ENCODE measurements around the gene VPREB3.

Gene VPREB3, protein sequence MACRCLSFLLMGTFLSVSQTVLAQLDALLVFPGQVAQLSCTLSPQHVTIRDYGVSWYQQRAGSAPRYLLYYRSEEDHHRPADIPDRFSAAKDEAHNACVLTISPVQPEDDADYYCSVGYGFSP

DNA sequence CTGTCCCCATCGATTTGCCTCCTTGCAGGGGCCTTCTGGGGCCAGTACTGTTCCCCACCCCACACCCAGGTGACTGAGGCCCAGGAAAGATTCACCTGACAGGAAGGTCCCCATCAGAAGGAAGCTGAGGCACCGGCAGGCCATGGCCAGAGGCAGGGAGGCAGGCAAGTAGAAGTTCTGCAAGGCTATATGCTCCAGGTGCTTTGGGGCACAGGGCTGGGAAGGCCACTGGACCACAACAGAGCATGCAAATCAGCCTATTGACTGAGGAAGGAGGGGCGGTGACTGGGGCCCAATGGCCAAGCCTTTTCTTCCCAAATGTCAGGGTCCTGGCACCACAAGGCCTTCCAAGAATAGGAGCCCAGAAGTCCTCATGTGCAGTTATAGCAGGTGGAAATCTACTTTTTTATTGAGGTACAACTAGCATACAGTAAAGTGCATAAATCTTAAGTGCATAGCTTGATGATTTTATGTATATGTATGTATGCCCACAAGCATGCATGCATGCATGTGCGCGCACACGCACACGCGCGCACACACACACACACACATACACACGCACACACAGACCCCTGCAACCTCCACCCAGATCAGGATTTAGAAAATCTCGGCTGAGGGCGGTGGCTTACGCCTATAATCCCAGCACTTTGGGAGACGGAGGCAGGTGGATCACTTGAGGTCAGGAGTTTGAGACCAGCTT is at the start of gene VPREB3:
Gene VPREB3 (minus strand): TSS at position 206 of the 700 bp plus-strand sequence. CDS start 62 bp downstream, at position 144.
- DNase-seq (ENCODE audit: low read depth, low spot score): no peak

DNA sequence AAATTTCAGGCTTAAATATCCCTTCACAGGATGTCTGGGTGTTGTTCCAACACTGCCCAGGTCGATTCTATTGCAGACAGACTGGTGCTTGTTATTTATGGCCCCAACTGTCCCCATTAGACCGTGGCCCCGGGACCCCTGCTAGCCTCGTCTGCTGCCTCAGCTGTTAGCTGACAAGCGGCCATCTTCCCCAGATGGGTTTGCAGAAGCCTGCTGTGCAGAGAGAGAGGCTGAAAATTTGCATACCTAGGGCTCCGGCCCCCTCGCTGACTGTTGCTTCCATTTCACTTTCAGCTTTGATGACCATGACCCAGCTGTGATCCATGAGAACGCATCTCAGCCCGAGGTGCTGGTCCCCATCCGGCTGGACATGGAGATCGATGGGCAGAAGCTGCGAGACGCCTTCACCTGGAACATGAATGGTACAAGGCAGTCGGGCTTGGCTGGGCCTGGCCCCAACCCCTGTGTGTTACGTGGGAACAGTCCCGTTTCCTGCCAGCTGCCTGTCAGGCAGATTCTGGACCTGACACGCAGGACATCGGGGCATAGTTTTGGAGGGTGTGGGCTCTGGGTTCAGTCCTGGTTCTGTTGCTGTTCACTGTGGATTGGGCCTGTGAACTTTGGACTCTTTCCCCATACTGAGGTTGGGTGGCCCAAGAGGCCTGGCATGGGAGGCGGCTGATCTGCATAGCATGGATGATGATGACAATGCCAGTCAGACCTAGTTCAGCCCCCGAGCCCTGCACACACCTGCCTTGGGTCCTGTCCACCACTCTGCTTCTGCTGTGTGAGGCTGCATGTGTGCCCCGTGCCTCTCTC is 49.0 kb upstream of the VPREB3 start:
- no peak for DNase-seq (ENCODE audit: low read depth, low spot score)

- no peak for DNase-seq (ENCODE audit: low read depth, low spot score)
Measured at GRCh38 chr22:23801886-23802377, 47.7 kb upstream of the VPREB3 start.

GRCh38 chr22:23801238-23801821 is 47.1 kb upstream of the VPREB3 start:
- DNase-seq (ENCODE audit: low read depth, low spot score): no peak

DNA sequence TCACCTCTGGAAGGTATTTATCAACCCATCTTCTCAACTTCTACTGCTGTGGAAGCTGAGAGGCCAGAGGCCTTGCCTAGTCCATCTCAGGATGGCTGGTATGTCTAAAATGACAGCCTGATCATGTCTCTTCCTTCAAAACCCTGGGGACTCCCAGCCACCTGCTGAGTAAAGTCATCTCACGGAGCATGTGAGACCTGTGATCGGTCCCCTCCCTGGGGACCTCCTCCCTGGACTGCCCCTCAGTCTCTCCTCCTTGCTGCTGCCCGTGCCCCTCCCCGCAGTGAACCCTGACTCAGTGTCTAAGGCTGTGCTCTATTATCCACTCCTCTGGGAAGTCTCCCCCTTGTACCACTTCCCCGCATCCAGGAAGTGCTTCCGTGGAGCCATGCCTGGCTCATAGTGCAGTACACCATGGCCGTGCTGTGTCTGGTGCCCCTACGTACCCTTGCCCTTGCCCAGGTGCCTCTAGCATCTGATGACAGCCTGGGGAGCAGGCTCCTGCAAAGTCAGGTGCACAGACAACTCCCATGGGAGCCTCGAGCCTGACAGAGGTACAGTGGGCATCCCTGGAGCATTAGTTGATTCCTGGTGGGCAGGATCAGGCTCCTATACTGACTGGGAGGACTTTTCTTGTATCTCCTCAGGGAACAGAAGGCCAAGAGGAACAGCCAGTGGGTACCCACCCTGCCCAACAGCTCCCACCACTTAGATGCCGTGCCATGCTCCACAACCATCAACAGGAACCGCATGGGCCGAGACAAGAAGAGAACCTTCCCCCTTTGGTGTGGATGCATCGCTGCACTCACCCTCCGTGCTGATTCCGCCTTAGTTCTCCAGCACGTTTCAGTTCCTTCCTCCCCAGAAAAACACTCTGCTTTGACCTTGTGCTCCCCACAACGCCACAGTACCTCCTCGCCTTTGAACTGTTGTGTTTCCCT is 46.3 kb upstream of the VPREB3 start:
- no peak for DNase-seq (ENCODE audit: low read depth, low spot score)

DNA sequence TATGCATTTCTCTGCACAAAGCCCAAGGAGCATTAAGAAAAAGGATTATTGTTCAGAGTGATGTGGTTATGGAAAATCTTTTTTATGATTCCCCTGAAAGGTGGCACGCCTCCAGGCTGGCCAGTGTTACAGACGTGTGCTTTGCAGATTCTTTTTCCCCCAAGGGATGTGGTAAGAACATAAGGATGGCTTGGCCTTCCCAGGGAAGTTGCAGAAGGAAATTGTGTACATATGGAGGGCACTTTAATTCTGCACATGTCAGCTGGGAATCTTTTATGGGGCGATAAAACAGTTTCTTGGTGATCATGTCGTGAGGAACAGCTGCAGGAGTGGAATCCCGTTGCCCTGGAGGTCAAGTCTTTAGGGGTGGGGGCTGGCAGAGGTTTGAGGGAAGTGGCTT is 42.2 kb upstream of the VPREB3 start:
- DNase-seq (ENCODE audit: low read depth, low spot score): no peak

GRCh38 chr22:23793326-23793725 is 39.1 kb upstream of the VPREB3 start:
- no peak for DNase-seq (ENCODE audit: low read depth, low spot score)

GRCh38 chr22:23791738-23792645 is 37.8 kb upstream of the VPREB3 start:
- no peak for DNase-seq (ENCODE audit: low read depth, low spot score)

- DNase-seq (ENCODE audit: low read depth, low spot score): no peak
Measured at GRCh38 chr22:23790819-23791737, 36.9 kb upstream of the VPREB3 start.

GRCh38 chr22:23789638-23790037 is 35.4 kb upstream of the VPREB3 start:
- no peak for DNase-seq (ENCODE audit: low read depth, low spot score)

DNA sequence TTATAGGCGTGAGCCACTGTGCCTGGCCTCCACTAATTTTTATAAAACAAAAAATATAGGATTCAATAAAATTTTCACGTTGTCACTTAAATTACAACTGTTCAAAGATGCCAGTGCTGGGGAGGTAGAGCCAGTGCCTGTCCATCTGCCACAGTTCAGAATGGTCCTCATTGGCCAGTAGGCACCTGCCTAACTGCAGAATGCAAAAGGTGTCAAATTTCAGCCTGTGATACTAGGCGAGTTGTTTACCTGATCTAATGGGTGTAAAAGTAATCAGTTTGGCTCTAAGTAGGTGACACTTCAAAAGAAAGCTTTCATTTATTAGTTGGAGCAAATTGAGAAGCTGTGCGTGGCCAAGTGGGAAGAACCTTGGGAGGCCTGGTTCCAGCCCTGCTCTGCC is 34.9 kb upstream of the VPREB3 start:
- no peak for DNase-seq (ENCODE audit: low read depth, low spot score)

DNA sequence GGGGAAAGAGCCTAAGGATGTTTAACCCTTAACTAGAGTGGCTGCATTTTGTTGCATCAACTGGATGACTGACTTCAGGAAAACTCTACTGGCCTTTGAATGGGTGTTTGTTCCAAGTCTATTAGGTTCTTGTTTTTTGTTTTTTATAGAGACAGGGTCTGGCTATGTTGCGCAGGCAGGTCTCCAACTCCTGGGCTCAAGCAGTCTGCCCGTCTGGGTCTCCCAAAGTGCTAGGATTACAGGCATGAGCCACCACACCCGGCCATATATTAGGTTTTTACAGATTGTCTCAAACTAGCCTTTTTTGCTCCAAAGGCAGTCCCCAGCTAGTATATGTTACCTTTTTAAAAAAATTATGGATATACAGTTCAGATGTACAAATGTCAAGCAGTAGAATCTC is 33.7 kb upstream of the VPREB3 start:
- DNase-seq (ENCODE audit: low read depth, low spot score): no peak

DNA sequence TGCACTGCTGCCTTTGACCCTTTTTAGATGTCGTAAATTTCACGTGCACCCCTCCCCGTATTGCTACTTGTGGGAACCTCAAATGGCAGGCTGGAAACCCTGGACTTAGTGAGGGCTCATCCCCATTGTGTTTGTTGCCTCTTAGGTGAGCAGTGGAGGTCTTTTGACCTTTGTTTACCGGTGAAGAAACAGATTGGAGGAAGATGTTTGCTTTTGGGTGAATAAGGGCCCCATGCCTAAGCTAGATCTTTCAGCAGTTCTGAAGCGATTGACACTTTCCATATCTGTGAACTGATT is 33.3 kb upstream of the VPREB3 start:
- no peak for DNase-seq (ENCODE audit: low read depth, low spot score)

DNA sequence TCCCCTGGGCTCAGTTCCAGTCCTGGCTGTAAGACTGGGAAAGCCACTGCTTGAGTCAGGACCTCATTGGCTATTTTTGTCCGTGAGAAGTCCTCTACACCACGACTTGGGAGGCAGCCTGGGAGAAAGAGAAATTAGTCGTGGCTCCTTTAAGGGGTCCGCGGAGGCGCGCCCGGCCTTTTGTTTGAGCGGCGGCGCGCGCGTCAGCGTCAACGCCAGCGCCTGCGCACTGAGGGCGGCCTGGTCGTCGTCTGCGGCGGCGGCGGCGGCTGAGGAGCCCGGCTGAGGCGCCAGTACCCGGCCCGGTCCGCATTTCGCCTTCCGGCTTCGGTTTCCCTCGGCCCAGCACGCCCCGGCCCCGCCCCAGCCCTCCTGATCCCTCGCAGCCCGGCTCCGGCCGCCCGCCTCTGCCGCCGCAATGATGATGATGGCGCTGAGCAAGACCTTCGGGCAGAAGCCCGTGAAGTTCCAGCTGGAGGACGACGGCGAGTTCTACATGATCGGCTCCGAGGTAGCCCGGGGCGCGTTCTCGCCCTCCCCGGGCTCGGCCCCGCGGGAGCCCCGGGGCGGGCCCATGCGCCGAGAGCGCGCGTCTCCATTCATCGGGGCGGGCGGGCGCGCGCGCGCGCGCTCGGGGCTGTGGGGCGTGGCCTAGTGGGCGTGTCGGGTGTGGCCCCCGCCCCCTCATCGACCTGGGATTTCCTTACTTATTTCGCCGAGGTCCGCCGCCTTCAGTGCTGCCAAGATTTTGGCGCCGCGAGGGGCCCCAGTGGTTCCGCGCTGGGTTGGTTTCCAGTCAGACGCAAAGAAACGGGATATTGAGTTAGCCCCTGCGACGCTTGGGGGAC is 32.8 kb upstream of the VPREB3 start, which contains the start of gene SMARCB1:
Gene SMARCB1 (plus strand): TSS at position 215 of the 848 bp plus-strand sequence. CDS start 204 bp downstream, at position 419.
- DNase-seq (ENCODE audit: low read depth, low spot score): peak; percentile 79

- no peak for DNase-seq (ENCODE audit: low read depth, low spot score)
Measured at GRCh38 chr22:23786261-23786710, 32.1 kb upstream of the VPREB3 start.

GRCh38 chr22:23784215-23784732 is 30.0 kb upstream of the VPREB3 start:
- no peak for DNase-seq (ENCODE audit: low read depth, low spot score)

DNA sequence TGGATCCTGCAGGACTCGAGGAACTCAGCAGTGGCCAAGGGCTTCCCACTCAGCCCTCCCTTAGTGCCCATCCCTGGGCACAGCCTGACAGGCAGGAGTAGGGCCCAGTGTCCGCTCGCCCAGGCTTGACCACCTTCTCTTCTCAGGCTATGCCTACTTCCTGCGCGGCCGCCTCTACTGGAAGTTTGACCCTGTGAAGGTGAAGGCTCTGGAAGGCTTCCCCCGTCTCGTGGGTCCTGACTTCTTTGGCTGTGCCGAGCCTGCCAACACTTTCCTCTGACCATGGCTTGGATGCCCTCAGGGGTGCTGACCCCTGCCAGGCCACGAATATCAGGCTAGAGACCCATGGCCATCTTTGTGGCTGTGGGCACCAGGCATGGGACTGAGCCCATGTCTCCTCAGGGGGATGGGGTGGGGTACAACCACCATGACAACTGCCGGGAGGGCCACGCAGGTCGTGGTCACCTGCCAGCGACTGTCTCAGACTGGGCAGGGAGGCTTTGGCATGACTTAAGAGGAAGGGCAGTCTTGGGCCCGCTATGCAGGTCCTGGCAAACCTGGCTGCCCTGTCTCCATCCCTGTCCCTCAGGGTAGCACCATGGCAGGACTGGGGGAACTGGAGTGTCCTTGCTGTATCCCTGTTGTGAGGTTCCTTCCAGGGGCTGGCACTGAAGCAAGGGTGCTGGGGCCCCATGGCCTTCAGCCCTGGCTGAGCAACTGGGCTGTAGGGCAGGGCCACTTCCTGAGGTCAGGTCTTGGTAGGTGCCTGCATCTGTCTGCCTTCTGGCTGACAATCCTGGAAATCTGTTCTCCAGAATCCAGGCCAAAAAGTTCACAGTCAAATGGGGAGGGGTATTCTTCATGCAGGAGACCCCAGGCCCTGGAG is 29.3 kb upstream of the VPREB3 start:
- no peak for DNase-seq (ENCODE audit: low read depth, low spot score)
